Measurements from ENCODE around the gene ENPP7. TPM values are rescaled to one million over a fixed set of nuclear protein-coding genes. Genes with fewer than 3 reads are reported as not detected.

Gene ENPP7
- total RNA-seq, 1 donor from 2014 or later = not detected

DNA sequence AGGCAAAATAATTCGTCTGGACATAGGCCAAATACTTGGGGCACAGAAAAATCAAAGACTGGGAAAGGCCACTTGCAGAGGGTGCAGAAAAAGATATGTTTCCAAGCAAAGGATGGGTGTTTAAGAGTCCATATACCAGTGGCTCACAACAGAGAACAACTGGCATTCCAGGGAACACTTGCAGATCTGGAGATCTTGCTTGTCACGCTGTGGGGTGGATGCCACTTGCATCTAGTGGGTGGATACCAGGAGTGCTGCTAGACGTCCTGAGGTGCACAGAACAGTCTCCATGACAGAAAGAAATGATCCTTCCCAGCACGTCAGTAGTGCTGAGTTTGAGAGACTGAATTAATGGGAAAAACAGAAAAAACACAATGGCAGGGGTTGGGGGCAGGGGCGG lies 57.7 kb downstream of the ENPP7 start:
- peaks cover 13% of the 10 kb centered on the region for H3K4me1 Mint-ChIP-seq (ENCODE audit: low read depth)
- H3K27me3 Mint-ChIP-seq = peaks cover 44% of the 10 kb centered on the region
- no peak overlapping the region for H3K4me3 Mint-ChIP-seq (ENCODE audit: low read depth)
- no peak for TF ChIP-seq CTCF (IDR thresholded peaks at IDR 0.05; ENCODE audit: unreplicated experiment)
- H3K9me3 Mint-ChIP-seq (ENCODE audit: low read depth) = no peaks in the 10 kb centered on the region
- no peak for DNase-seq (ENCODE audit: low spot score, unreplicated experiment)
- H3K36me3 Mint-ChIP-seq (ENCODE audit: insufficient read depth) = peaks cover 5% of the 10 kb centered on the region
- H3K27ac Mint-ChIP-seq = no peak overlapping the region

DNA sequence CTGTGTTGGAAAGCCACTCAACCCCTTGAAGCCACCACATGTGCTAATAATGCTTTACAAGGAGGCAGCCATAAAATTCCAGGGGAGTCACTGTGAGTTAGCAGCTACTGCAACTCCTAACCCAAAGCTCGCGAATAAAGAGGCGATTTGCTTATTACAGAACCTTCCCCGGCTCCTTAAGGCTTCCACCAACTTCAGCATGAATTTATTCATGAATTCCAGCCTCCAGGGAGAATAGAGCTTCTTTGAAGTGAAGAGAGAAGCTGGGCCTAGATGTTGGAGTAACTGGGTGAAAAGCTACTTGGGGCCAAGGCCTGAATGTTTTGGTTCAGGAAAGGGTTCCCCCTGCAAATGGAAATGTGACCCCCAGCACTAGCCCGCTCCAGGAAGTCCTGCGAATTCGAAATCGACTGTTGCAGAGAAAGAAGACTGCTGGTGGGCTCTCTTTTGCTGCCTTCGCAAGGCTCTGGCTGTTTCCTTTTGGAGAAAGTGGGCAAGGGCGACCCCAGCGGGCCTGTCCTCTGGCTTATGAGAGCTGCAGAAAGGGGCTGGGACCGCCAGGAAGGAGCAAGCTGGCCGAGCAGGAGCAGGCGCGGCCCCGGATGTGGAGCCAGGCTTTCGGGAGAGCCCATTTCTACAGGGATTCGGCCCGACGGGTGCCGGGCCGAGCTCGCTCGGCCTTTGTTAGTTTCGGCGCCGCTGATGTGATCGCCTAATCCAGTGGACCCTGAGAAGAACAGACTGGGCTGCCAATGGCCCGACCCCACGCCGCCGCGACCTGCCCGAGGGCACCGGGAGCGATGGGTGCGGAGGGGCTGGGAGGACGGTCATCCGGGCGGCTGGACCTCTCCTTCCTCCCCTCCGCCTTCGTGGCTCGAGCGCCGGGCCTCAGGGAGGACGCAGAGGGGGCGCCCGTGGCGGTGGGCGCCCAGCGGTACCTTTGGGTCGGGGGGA lies 58.5 kb downstream of the ENPP7 start:
- H3K4me1 Mint-ChIP-seq (ENCODE audit: low read depth) = peaks cover 17% of the 10 kb centered on the region
- H3K9me3 Mint-ChIP-seq (ENCODE audit: low read depth) = no peaks in the 10 kb centered on the region
- H3K4me3 Mint-ChIP-seq (ENCODE audit: low read depth) = peak overlapping the region; percentile 56
- peak overlapping the region; percentile 71 for H3K27ac Mint-ChIP-seq
- H3K27me3 Mint-ChIP-seq = peaks cover 49% of the 10 kb centered on the region
- no peak for TF ChIP-seq CTCF (IDR thresholded peaks at IDR 0.05; ENCODE audit: unreplicated experiment)
- no peak for DNase-seq (ENCODE audit: low spot score, unreplicated experiment)
- H3K36me3 Mint-ChIP-seq (ENCODE audit: insufficient read depth) = peaks cover 6% of the 10 kb centered on the region

DNA sequence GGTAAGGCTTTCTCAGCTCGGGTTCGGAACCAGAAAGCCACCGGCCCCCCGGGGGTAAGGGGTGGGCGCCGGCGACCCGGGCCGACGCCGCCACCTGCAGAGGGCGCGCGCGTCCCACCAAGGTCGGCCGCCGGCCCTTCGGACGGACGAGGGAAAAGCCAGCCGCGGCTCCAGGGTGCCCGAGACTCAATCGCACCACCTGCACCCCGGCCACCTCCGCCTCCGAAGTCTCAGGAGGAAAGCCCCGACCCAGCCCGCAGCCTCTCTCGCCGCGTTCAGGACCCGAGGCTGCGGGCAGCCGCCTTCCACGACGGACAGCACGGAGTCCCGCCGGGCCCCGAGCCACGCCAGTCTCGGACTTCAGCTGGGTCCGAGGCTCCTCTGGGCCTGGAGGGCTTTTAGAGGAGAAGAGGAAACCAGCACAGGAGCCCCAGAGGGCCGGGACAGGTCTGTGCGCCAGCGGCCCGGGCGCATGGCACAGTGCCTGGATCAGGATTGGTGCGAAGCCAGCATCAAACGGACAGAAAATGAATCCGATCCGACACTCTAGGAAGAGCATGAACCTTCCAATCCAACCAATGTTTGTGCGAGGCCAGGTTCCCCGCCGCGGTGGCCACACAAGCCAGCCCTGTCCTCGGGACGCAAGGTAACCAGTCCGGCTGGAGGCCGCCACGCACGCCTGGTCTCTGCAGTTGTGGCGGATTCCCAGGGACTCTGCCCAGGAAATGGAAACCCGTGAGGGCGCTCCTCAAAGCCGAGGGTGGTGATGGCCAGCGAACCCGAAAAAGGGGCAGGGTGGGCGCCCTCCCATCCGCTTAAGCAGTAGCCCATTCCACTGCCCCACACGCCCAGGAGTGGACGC lies 59.4 kb downstream of the ENPP7 start:
- no peak overlapping the region for H3K27ac Mint-ChIP-seq
- H3K36me3 Mint-ChIP-seq (ENCODE audit: insufficient read depth) = peaks cover 7% of the 10 kb centered on the region
- DNase-seq (ENCODE audit: low spot score, unreplicated experiment) = peak; percentile 50
- peaks cover 17% of the 10 kb centered on the region for H3K4me1 Mint-ChIP-seq (ENCODE audit: low read depth)
- peak; percentile 90 for TF ChIP-seq CTCF (IDR thresholded peaks at IDR 0.05; ENCODE audit: unreplicated experiment)
- no peak overlapping the region for H3K4me3 Mint-ChIP-seq (ENCODE audit: low read depth)
- no peaks in the 10 kb centered on the region for H3K9me3 Mint-ChIP-seq (ENCODE audit: low read depth)
- H3K27me3 Mint-ChIP-seq = peaks cover 49% of the 10 kb centered on the region

GRCh38 chr17:79790805-79791734 lies 60.3 kb downstream of the ENPP7 start:
- Mint-ChIP-seq H3K4me3 (ENCODE audit: low read depth) (no peak overlapping the region), H3K4me1 (ENCODE audit: low read depth) (peaks cover 21% of the 10 kb centered on the region), H3K9me3 (ENCODE audit: low read depth) (no peaks in the 10 kb centered on the region), H3K36me3 (ENCODE audit: insufficient read depth) (peaks cover 4% of the 10 kb centered on the region), H3K27ac (no peak overlapping the region), H3K27me3 (peaks cover 53% of the 10 kb centered on the region)
- DNase-seq (ENCODE audit: low spot score, unreplicated experiment) = no peak
- TF ChIP-seq CTCF (IDR thresholded peaks at IDR 0.05; ENCODE audit: unreplicated experiment) = no peak

All from progenitor cell of endocrine pancreas (in vitro differentiated cells).